GM21786 (cell line): Measurements from ENCODE around the gene SERINC4.
"Not testable (repeated sequence)": the region's sequence is repeated elsewhere in the genome, so short reads cannot be mapped to it uniquely, and the experiment has no call there.

Experiments used
- ATAC-seq: cut with Tn5 transposase; IDR thresholded peaks from one replicate; pipeline ENCODE4 v1.9.1; 2021; ENCODE audit not compliant: unreplicated experiment

Gene SERINC4

DNA sequence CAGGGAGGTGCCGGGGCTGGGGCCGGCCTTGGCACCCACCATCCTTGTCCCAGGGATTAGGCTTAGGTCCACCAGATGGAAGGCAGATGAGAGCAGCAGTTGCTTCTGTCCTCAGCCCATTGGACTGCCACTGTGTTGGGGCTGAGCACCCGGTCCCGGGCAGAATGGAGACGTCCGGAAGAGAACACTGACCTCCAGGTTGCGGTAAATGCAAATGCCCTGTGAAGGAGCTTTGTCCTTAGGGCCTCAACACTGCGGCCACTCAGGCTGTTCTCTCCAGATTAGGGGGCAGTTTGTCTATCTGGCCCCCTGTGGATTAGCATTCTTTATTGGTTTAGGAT is at the start of gene SERINC4:
Gene SERINC4, minus strand, starts transcription at position 276 of the 341 bp plus-strand sequence. Its CDS starts 234 bp downstream, at position 42.
- no peak for ATAC-seq

DNA sequence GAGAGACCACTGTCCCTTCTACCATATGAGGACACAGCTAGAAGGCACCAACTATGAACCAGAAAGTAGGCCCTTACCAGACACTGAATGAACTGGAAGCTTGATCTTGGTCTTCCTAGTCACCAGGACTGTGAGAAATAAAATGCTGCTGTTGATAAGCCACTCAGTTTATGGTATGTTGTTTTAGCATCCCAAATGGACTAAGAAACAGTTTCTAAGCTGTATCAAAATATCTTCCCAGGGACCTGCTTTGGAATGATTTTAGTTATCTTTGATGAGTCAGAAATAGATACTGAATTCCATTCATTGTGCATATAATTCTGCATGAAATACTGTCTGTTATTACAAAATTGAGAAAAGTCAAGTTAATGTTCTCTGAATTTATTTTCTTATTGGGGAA is 45.4 kb upstream of the SERINC4 start:
- ATAC-seq, result no peak

DNA sequence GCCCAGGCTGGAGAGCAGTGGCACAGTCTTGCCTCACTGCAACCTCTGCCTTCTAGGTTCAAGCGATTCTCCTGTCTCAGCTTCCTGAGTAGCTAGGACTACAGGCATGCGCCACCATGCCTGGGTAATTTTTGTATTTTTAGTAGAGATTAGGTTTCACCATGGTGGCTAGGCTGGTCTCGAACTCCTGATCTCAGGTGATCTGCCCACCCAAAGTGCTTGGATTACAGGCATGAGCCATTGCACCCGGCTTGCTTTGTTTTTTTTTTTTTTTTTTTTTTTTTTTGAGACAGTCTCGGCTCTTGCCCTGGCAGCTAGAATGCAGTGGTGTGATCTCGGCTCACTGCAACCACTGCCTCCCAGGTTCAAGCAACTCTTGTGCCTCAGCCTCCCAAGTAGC is 32.5 kb upstream of the SERINC4 start:
- ATAC-seq, result not testable (repeated sequence)

DNA sequence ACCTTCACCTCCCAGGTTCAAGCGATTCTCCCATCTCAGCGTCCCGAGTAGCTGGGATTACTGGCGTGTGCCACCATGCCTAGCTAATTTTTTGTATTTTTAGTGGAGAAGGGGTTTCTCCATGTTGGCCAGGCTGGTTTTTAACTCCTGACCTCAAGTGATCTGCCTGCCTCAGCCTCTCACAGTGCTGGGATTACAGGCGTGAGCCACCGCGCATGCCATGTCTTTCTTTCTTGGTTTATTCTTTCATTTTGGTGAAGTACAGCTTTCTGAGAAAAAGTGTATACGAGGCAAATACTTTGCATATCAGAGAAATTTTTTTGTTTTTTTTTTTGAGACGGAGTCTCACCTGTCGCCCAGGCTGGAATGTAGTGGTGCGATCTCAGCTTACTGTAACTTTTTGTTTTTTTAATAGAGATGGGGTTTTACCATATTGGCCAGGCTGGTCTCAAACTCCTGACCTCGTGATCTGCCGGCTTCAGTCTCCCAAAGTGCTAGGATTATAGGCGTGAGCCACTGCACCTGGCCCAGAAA is 31.6 kb upstream of the SERINC4 start:
- not testable (repeated sequence) for ATAC-seq

DNA sequence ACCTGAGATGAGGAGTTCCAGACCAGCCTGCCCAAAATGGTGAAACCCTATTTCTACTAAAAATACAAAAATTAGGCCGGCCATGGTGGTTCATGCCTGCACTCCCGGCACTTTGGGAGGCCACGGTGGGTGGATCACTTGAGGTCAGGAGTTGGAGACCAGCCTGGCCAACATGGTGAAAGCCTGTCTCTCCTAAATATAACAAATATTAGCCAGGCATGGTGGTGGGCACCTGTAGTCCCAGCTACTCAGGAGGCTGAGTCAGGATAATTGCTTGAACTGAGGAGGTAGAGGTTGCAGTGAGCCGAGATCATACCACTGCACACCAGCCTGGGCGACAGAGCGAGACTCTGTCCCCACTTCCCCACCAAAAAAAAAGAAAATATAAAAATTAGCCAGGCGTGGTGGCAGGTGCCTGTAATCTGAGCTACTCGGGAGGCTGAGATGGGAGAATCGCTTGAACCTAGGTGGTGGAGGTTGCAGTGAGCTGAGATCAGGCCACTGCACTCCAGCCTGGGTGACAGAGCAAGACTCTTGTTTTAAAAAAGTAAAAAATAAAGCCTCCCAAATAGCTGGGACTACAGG is 30.8 kb upstream of the SERINC4 start:
- not testable (repeated sequence) for ATAC-seq

DNA sequence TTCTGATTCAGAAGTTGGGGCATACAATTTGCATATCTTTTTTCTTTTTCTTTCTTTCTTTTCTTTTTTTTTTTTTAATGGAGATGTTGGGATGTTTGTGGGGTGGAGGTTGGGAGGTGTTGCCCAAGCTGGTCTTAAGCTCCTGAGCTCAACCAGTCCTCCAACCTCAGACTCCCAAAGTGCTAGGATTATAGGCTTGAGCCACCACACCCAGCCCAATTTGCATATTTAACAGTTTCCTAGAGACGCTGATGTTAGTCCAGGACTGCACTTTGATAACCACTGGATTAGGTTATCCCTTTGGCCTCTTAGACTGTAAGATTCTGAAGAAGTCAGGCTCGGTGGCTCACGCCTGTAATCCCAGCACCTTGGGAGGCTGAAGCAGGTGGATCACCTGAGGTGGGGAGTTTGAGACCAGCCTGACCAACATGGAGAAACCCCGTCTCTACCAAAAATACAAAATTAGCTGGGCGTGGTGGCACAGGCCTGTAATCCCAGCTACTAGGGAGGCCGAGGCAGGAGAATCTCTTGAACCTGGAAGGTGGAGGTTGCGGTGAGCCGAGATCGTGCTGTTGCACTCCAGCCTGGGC is 30.0 kb upstream of the SERINC4 start:
- ATAC-seq, result not testable (repeated sequence)

DNA sequence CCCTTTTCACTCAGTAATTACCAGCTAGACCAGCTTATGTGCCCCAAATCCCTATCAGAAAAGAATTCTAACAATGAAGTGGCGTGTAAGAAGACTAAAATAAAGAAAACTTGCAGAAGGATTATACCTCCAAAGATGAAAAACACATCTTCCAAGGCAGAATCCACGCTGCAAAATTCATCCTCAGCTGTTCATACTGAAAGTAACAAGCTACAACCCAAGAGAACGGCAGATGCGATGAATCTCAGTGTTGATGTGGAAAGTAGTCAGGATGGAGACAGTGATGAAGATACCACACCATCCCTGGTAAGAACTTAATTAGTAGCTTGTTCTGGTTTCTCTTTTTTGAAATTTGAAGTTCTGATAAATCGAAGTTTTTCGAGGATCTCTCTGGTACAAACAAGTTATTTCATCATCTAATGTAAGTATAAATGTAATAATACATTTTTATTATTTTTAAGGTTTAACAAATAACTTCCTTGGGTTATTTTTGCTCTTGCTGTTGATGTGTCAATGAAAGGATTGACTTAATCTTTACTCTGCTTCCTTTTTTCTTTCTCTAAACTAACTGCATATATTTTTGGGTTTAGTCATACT is 28.1 kb upstream of the SERINC4 start:
- ATAC-seq, result no peak

DNA sequence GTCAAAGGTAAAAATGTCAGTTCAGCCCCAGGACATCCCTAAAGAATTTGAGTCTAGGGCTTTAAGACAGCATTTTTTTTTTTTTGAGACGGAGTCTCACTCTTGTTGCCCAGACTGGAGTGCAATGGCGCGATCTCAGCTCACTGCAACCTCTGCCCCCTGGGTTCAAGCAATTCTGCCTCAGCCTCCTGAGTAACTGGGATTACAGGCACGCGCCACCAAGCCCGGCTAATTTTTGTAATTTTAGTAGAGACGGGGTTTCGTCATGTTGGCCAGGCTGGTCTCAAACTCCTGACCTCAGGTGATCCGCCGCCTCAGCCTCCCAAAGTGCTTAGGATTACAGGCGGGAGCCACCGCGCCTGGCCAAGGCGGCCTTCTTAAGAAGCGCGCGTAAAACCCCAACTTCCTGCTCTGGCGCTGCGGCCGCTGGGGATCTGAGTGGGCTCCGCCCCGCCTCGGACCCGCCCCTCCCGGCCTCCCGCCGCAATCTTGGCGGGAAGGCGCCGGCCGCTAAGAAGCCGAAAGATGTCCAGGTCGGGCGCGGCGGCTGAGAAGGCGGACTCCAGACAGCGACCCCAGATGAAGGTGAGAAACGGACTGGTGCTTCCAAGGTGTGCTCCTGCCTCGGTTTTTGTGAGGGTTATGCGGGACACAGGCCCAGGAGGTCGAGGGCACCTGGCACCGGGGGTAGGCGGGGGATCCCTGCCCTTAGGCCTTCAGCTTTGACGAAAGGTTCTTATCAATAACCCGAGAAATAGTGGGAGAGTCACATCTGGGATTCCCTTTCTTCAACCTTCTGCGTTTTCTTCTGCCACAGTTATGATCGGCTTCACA is 26.7 kb upstream of the SERINC4 start, which contains the start of gene WDR76:
Gene WDR76, plus strand, starts transcription at position 495 of the 834 bp plus-strand sequence. Its CDS starts 31 bp downstream, at position 526.
- ATAC-seq, result peak; percentile 51

DNA sequence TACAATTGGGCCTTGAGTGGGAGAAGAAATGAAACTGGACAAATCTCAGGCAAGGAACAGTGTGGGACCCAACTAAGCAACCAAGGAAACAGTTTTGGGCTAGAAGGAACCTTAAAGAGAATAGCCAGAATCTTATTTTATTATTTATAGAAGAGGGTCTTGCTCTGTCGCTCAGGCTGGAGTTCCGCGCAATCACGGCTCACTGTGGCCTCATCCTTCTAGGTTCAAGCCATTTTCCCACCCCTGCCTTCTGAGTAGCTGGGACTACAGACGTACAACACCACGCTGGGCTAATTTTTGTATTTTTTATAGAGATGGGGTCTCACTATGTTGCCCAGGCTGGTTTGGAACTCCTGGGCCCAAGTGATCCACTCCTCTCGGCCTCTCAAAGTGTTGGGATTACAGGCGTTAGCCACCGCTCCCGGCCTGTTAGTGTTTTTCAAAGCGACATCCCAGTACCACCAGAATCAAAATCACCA is 26.0 kb upstream of the SERINC4 start:
- no peak for ATAC-seq

DNA sequence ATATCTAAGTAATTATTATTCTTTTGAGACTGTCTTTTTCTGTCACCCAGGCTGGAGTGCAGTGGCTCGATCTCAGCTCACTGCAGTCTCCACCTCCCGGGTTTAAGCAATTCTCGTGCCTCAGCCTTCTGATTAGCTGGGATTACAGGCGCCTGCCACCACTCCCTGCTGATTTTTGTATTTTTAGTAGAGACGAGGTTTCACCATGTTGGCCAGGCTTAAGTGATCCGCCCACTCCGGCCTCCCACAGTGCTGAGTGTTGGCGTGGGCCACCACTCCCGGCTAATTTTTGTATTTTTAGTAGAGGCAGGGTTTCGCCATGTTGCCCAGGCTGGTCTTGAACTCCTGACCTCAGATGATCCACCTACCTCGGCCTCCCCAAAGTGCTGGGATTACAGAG is 25.3 kb upstream of the SERINC4 start:
- not testable (repeated sequence) for ATAC-seq

DNA sequence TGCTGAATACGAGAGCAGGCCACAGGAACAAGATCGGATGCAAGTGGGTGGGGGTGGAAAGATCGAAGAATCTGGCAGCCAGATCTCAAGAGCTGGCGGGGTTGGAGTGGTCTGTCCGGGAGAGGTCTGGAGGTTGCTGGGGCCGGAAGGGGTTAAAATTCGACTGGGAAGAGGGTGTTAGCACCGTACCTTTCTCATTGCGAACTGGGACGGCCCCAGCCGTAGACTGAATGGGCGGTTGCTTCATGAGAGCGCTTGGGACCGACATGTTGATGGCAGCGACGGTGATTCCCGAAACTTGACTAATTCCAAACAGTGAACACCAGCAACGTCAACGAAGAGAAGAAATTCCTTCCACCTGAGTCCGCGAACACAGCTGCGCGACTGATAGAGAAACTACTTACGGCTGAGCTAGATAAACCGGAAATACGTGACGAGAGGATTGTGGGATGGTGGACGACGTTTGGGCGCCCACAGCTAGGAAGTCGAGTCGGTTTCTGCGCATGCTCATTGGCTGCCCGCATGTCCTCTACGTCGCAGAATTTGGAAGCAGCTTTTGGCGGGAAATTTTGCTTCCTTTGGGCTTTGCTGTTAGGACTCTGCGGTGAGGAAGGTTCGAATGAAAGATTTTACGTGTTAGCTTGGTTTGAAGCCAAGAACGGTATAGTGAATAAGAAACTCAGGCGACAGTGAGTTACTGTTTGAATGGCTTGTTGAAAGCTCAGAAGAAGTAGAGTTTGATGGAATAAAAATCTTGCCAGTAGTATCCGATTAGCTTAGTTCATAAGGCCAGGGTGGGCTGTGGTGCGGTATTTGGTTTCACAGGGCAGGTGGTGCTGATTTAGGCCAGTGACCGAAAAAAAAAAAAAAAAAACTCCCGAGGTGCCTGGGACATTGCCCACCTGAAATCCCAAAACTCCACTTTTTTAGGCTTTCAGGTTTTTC is 24.6 kb upstream of the SERINC4 start, which contains the start of gene MFAP1:
Gene MFAP1, minus strand, starts transcription at position 389 of the 945 bp plus-strand sequence. Its CDS starts 121 bp downstream, at position 268.
- no peak for ATAC-seq

DNA sequence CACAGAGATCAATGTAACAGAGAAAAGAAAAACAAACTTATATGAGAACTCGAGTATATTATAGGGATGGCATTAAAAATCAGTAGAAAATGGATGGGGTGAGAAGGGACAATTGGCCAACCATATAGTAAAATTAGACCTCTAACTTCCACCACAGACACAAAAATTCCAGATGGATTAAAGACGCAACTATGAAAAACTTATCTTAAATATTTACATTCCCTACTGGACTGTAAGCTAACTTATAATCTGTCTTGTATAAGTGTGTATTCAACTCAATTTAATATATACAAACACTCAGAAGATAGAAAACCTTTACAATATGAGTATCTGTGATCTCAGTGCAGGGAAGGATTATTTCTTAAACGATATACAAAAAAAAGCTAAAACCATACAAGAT is 21.5 kb upstream of the SERINC4 start:
- no peak for ATAC-seq

DNA sequence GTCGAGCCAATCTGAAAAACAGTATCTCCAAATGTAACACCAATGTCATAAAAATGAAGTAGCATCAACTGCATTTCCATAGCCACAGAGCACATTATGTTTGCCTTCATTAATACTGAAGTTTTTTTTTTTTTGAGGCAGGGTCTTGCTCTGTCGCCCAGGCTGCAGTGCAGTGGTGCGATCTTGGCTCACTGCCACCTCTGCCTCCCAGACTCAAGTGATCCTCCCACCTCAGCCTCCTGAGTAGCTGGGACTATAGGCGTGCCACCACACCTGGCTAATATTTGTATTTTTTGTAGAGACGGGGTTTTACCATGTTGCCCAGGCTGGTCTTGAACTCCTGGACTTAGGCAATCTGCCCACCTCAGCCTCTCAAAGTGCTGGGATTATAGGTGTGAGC is 15.0 kb upstream of the SERINC4 start:
- ATAC-seq, result not testable (repeated sequence)

DNA sequence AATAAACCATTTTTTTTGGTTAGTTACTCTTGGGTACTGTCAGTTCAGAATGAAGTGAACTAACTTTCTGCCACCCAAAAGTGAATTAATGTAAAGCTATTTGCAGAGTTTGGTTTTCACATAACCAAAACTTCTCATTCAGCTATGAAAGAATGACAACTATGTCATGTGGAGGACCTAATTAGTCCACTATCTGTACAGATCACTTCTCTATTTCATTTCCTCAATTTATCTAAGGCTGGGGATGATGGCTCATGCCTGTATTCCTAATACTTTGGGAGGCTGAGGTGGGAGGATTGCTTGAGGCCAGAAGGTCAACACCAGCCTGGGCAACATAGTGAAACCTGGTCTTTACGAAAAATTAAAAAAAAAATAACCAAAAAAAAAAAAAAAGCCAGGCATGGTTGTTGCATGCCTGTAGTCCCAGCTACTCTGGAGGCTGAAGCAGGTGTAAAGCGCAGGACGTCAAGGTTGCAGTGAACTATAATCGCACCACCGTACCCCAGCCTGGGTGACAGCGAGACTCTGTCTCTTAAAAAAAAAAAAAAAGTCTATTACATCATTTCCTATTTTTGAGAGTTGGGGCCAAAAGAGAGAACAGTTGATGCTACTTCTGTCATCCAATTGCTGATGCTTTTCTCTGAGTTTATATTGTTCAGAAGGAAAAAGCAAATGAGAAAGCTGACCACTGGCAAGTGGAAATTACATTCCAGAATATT is 9.1 kb upstream of the SERINC4 start:
- peak; percentile 77 for ATAC-seq

DNA sequence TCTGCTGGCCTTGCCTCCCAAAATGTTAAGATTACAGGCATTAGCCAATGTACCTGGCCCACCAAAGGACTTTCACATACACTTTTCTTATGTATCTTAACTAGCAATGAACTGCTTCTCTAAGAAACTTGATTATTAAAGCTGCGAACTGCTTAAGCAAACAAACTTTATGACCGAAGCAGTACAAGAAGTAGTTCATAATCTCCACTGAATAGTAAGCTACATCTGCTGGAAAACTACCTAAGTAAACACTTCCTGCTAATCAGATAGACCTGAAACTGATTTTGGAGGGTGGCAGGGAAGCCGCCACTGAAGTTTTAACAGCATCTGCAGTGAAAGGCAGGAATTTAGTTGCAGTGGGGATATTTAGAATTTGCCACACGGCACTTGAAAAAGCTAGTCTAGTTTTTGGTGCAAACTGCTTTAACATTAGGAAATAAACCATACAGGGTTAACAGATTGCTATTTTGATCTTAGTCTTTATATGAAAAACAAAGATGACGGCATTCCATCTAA is 8.5 kb upstream of the SERINC4 start:
- ATAC-seq, result no peak

DNA sequence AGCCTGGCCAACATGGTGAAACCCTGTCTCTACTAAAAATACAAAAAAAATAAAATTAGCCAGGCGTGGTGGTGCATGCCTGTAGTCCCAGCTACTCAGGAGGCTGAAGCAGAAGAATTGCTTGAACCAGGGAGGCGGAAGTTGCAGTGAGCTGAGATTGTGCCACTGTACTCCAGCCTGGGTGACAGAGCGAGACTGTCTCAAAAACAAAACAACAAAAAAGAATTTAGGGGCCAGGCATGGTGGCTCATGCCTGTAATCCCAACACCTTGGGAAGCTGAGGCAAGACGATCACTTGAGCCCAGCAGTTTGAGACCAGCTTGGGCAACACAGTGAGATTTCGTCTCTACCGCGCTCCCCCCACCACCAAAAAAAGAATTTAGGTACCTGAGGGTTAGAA is 2.7 kb upstream of the SERINC4 start:
- ATAC-seq, result not testable (repeated sequence)

DNA sequence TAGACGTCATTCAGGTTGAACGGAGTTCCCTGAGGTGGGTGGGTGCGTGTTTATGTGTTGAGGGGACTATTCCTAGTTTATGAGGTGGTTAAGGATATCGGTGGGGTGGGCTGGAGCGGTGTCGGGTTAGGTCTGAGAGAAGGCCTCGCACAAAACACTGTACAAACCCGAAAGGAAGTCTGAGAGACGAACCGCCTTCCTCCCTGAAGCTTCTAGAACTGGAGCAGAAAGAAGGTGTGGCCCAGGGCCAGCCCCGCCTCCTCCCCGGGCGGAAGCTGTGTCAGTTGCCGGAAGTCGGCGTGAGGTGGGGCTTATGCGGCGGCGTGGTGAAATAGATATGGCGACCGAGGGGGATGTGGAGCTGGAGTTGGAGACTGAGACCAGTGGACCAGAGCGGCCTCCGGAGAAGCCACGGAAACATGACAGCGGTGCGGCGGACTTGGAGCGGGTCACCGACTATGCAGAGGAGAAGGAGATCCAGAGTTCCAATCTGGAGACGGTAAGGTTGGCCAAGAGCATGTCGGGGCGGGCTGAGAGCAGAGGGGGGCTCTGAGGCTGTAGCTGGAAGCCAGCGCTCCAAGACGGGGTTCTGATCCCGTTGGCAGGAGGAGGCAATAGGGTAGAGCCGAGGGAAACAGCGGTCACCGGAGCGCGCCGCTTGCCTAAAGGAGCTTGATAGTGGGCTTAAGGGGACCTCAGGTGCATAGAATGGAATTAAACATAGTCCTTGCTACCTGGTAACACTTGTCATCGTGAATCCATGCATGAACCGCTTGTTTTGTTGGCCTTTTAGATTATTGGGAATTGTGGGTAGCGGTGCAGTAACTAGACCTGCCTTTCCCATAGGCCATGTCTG is 494 bp upstream of the SERINC4 start, which contains the start of gene HYPK:
Gene HYPK, plus strand, starts transcription at position 314 of the 856 bp plus-strand sequence. Its CDS starts 24 bp downstream, at position 338.
- ATAC-seq, result peak; percentile 80
